GM18861 (cell line): ENCODE results near the gene SLC2A9.

Source experiments
- ATAC-seq: cut with Tn5 transposase; IDR thresholded peaks from one replicate; pipeline ENCODE4 v1.9.1; 2021; ENCODE audit not compliant: unreplicated experiment

Gene SLC2A9

DNA sequence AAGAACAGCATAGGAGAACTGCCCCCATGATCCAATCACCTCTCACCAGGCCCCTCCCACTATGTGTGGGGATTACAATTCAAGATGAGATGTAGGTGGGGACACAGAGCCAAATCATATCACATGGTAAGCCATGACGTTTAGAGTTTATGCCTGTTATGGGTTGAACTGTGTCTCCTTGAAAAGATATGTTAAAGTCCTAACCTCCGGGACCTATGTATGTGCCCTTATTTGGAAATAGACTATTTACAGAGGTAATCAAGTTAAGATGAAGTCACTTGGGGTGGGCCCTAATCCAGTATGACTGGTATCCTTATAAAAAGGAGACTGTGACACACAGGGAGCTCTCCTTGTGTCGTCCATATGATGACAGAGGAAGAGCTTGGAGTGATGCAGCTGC is 25.2 kb upstream of the SLC2A9 start:
- ATAC-seq: no peak

DNA sequence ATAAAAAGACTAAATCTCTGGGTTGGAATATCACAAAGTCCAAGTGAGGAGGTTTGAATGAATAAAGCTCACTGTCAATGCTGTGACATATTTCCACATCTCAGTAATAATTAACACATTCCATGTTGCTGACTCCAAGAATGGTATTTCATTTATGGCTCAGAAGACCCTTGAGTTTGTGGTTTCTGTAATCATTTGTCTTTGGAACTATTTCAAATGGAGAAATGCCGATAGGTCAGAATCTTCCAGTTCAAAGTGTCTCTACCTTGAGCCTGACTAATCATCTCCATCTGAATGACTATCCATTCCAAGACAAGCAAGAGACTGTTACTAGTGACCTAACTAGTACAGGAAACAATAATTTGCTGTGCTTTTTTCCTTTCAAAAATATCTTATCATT is 24.2 kb upstream of the SLC2A9 start:
- ATAC-seq: no peak

DNA sequence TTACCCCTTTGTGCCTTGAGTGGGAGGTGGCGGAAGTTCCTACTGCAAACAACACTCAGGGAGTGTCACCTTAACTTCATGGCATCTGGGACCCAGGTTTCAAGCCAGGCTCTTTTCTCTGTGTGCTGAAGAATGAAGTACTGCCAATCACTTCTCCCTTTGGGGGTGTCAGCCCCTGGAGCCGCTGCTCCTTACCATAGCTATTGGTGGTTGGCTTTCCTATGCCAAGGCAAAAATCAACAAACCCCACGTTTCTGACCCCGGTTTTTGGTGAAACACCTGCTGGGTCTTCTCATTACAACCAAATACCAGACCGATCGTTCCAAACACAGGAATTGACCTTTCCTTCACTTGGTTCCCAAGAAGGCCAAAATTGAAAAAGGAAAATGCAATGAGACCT is 19.7 kb upstream of the SLC2A9 start:
- no peak for ATAC-seq

GRCh38 chr4:10040049-10040892 is 19.0 kb upstream of the SLC2A9 start:
- ATAC-seq: no peak

GRCh38 chr4:10036807-10037342 is 15.6 kb upstream of the SLC2A9 start:
- no peak for ATAC-seq

- no peak for ATAC-seq
These were observed 13.8 kb upstream of the SLC2A9 start for GRCh38 chr4:10035130-10035529.

DNA sequence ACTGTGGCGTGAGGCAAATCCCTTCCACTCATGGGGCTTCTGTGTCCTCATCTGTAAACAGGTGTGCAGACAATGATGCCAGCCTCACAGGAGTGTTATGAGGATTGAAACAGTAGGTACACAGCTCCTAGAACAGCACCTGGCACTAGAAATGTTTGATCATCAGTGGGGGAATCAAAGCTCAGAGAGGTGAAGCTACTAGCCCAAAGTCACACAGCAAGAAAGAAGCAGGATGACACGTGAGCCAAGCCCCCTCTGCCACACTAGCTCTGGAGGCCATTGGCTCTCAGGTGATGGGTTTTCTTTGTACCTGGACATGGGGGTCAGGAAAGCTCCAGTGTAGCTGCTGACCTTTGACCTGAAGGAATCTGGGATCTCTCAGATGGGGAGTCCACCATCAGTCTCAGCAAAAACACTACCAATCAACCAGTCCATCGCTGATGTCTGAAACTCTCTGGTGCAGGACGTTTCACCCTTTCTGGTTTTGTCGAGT is 13.4 kb upstream of the SLC2A9 start:
- ATAC-seq: no peak

DNA sequence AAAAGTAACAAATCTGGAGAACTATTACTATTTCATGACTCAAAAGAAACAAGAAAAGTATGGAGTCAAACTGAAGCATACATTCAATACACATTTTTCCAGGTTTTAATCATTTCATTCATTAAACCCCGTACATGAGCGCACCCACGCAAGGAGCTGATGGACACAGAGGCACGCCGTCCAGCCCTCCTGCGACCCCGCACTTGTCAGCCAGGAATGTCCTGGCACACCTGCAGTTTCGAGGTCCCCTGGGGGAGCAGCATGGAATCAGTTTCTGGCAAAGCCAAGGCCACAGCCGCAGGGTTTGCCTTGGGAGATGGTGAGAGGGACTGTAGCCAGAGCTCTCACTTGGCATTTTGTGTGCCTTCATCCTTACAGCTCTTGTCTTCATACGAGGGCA is 12.8 kb upstream of the SLC2A9 start:
- no peak for ATAC-seq

GRCh38 chr4:10033191-10033881 is 12.0 kb upstream of the SLC2A9 start:
- ATAC-seq: no peak

- ATAC-seq: no peak
These were observed 11.3 kb upstream of the SLC2A9 start for GRCh38 chr4:10032625-10033024.

GRCh38 chr4:10031668-10032590 is 10.6 kb upstream of the SLC2A9 start:
- ATAC-seq: no peak

- no peak for ATAC-seq
These were observed 9.8 kb upstream of the SLC2A9 start for GRCh38 chr4:10030972-10031667.

DNA sequence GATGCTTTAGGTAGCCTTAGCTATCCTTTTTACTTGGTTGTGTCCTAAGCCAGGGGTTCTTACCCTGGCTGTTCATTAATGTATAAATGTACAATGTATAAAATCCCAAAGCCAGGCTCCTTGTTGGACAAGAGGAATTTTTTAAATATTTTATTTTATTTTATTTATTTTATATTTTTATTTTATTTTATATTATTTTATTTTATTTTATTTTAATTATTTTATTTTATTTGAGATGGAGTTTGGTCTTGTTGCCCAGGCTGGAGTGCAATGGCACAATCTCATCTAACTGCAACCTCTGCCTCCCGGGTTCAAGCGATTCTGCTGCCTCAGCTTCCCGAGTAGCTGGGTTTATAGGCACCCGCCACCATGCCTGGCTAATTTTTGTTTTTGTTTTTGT is 8.1 kb upstream of the SLC2A9 start:
- ATAC-seq: no peak

DNA sequence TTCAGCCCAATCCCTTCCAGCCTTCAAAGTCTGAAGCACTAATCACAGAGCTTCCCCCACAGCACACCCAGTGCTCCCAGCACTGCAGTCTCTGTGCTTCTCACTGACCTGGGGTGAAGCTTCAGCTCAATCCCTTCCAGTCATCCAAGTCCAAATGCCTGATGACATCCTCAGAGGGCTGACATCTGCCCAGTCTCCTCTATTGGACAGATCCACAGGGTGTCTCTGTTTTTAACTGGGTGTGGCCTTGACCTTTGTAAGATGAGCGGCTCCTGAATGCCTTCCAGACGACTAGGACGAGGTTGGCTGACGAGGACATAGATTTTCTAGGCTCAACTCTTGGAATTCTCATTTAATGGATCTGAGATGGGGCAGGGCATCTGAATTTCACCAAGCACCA is 7.6 kb upstream of the SLC2A9 start:
- ATAC-seq: no peak

DNA sequence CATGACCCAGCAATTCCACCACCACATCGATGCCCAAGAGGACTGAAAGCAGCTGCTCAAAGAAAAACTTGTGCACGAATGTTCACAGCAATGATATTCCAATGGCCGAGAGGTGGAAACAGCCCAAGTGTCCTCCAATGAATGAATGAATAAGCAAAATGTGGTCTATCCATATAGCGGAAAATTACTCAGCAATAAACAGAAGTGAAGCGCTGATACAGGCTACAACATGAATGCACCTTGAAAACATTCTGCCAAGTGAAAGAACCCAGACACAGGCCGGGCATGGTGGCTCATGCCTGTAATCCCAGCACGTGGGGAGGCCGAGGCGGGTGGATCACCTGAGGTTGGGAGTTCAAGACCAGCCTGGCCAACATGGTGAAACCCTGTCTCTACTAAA is 5.2 kb upstream of the SLC2A9 start:
- ATAC-seq: no peak

GRCh38 chr4:10025230-10025806 is 4.0 kb upstream of the SLC2A9 start:
- no peak for ATAC-seq

- ATAC-seq: no peak
These were observed 3.0 kb upstream of the SLC2A9 start for GRCh38 chr4:10024303-10024702.

- no peak for ATAC-seq
These were observed 2.5 kb upstream of the SLC2A9 start for GRCh38 chr4:10023806-10024205.

- ATAC-seq: no peak
These were observed 1.7 kb upstream of the SLC2A9 start for GRCh38 chr4:10023050-10023419.
